Renal pelvis (tissue), 4 donors: ENCODE results near the gene SH3RF3. TPM values are rescaled to one million over a fixed set of nuclear protein-coding genes. Genes with fewer than 3 reads are reported as not detected.

Source experiments
- DNase-seq: peaks from one replicate; pipeline ENCODE4 v3.0.0-alpha.2; 2013
- polyA plus RNA-seq, 3 donors: library from polyadenylated mRNA; unstranded; fragments of 120-200 nt; gene quantifications; one replicate each; pipeline ENCODE4 v1.2.1, GENCODE V29; 2013; ENCODE audit not compliant: insufficient read length in 3 of 3

SH3RF3 gene
- polyA plus RNA-seq, 3 donors, result 3.8 to 5.6 (median 5.6) TPM

DNA sequence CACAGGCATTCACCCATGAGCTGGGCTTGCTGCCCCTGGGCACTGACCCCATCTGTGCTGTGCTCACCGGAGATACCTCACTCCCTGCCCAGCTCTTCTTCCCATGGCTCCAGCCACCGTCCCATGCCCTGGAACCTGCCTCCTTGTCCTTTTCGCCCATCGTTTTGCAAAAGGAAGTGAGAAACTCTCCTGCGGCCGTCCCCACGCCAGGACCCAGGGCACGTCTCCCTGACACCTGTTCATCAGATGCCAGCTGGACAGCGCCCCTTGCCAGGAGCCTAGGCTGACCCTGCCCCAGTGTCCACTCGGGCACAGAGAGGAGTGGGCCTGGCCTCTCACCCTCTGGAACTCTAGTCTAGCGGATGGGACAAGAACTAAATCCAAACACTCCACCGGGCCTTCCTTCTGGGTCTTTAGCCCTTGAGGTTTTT is 246.1 kb downstream of the SH3RF3 start:
- DNase-seq, result no peak

DNA sequence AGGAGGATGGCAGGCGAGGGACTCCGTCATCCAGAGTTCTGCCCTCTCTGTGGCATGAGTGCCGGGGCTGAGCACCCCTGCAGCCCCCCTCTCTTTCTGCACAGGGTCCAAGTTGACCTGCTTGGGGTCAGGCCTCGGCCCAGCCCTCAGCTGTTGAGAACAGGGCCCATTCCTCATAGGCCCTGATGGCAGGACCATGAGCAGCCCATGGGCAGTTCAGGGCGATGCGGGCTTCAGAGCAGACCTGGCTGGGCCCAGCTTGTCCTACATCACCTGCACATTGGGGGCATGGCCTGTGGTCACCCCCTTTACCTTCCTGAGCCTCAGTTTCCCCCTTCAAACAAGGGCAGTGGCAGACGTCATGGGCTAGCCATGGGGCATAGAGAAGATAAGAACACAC is 246.7 kb downstream of the SH3RF3 start:
- DNase-seq, result no peak

DNA sequence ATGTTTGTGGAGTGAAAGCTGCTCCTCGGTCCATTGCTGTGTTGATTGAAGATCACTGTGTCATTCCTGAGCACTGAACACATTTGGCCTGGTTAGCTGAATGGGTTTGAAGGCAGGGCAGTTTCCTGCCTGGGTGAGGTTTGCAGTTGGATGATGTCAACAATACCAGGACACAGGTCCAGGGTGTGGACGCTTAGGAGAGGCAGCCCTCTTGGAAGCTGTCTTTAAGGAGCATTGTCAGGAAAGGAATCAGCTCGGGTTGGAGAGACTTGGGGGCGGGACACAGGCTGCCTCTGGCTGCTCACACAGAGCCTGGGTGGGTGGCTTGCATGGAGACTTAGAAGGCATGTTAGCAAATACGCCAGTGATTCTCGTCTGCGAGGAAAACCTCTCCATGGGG is 247.1 kb downstream of the SH3RF3 start:
- no peak for DNase-seq

DNA sequence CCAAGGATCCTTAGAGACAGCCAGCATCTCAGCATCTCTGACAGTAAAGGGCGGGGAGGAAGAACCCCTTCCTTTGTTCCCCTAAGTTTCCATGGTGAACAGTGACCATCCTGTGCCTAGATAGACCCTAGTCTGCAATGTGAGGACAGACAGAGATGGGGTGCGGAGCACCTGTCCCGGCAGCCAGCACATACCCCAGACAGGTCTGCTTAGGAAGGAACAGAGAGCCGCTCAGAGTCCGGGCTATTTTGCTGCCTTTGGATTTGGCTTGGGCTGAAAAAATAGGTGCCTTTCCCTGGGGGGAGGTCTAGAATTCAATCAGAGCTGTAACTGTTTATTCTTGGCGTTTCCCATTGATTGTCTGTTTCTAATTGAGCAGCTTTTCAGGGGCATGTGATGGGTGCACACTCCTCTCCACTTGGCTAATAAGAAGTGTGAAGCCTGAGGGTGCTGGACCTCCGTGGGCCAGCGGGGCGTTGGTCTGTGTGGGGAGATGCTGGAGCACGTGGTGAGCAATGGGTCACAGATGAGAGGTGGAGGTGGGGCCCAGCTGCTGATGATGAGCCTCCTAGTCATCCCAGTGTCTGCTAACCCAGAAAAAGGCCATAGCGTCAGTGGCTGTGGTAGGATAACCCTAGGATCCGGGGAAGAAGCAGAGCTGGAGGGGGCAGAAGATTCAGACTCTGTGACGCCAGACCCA is 247.9 kb downstream of the SH3RF3 start:
- DNase-seq, result no peak

DNA sequence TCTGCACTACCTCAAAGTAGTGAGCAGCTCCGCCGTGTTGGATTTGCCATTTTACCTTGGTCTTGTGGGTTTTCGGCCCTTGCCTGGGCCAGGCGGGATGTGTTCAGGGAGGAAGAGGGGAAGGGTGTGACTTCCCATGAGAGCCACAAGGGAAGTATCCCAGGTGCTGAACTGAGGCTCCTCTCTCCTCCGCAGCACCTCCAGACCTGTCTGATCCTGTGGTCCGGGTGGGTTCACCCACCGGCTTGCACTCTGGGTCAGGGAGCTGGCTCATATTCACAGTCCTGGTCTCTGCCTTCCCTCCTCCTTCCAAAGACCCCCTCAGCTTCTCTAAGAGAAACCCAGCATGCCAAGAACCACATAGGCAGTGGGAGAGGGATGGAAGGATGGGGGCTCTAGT is 249.0 kb downstream of the SH3RF3 start:
- no peak for DNase-seq

DNA sequence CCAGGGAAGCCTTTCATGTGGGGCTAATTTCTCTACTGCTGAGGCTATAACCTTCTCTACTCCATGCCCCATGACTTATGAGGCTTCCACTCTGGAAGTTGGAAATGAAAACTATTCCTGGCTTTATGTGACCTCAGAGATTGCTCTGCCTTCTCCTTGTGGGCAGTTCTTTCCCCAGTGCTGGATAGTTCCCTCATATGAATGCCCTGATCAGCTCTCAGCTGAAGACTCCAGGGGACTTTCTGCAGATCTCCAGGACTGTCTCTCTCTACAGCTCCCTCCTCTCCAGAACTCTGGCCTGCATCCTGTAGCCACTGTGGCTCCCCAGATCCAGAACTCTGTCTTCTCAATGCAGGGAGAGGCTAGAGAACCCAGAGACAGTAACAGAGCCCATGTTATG is 249.7 kb downstream of the SH3RF3 start:
- DNase-seq, result no peak

DNA sequence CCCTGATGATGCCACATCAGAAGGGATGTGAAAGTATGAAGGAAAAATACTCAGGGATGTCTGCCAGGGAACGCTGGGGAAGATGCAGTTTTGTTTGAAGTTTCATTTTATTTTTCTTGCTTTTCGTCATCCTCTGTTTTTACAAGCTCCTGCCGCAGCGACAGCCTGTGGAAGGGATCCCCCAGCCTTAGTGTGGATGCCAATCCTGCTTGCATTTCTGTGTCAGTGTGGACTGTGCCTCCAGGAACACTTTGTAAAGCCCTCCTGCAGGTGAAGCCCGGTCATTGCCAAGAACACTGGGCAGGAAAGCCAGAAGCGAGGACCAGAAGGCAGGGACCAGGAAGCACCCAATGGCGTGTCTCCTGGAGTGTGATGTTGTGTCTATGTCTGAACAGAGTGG is 250.5 kb downstream of the SH3RF3 start:
- no peak for DNase-seq

DNA sequence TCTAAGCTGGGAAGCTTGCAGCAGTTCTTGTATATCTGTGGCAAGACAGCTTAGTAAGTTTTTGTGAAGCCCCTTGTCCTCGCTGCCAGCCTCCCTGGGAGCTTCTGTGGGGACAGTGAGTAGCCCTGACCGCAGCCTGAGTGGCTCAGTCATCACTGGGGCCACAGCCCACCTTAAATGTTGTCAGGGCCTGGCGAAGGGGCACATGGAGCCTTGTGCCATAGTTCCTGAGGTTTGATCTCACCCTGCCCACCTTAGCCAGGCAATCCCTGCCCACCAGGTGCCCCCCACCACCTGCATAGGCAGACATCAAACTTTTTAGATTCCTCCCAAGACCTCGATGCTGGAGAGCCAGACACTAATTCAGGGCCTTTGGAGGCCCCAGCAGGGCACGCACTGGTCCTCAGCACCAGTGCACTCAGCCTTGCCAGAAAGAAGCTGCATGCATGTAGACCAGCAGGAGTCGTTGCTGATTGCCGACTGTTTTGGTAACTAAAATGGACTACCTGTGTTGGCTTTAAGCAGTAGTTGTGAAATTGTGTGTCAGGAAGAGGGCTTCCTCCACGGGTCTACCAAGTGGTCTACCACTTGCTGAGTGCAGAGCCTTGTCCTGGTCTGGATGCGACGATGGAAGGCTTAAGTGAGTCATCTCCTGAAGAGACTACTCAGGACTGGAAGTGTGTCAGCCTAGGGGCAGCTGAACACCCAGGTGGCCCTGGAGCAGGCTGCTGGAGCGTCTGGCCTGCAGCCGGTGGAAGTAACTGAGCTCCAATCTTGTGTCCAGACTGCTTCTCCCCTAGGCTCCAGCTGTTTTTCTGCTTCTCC is 251.7 kb downstream of the SH3RF3 start:
- no peak for DNase-seq

DNA sequence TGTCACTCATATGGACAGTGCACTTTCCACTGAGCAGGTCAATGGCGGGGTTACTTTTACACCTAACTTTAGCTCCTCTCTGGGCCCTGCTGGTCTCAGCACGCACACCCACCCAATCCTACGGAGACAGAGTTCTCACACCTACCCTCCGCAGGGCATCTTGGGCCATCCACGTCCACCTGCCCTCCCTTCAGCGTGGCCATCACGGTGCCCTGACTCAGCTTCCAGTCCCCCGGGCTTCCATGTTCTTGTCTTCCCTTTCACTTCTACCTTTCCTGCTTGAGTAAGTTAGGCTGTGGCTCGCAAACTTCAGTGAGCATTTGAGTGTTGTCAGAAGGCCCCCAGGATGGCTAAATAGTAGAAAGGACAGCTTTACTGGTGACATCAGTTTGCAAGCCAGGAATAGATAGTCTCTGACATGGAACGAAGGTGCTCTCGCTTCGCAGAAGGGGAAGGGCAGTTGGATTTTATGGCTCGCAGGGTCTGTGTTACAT is 252.4 kb downstream of the SH3RF3 start:
- DNase-seq, result no peak

DNA sequence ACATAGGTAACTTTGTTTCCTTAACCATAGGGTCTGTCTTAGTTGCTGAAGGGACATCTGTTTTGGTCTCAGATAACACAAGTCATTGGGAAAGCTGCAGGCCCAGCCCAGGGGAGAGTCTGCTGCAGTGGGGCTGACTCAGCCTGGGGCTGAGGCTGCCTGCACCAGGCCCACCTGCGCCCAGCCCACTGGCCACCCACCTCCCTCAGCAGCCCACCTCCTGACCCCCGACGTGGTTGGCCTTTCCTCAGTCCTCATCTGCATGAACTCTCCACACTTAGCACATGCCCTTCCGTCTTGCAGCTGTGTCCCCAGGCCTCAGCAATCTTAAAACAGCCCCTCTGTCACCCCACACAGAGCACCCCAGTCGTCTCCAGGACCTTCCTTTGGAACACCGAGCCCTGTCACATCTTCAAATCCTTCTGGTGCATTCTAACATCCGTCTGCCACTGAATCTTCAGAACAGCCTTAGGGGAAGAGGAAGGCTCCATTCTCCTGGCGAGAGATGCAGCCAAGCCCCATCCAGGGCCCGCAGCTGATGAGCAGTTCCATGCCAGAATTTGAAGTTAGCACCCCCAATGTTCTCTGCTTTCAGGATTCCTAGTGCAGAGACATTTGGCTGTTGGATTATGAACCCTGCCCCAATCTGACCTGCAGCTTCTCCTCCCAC is 253.4 kb downstream of the SH3RF3 start:
- no peak for DNase-seq

DNA sequence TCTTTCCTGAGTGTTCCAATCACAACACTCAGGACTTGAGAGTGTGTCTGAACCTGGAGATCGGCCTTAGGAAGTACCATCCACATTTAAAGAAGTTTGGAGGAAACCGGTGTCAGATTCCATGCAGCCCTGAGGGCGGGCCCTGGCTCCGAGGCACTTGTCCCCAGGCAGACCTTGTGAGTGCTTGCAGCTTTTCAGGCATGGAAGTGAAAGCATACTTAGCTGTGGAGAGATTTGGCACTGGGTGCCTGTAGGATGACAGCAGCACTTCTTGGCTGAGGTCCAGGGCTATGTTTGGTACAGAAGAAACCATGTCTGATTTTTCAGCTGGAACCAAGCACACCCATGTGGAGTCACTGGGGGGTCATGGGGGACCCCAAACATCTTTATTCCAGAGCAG is 253.9 kb downstream of the SH3RF3 start:
- peak; percentile 31 for DNase-seq

DNA sequence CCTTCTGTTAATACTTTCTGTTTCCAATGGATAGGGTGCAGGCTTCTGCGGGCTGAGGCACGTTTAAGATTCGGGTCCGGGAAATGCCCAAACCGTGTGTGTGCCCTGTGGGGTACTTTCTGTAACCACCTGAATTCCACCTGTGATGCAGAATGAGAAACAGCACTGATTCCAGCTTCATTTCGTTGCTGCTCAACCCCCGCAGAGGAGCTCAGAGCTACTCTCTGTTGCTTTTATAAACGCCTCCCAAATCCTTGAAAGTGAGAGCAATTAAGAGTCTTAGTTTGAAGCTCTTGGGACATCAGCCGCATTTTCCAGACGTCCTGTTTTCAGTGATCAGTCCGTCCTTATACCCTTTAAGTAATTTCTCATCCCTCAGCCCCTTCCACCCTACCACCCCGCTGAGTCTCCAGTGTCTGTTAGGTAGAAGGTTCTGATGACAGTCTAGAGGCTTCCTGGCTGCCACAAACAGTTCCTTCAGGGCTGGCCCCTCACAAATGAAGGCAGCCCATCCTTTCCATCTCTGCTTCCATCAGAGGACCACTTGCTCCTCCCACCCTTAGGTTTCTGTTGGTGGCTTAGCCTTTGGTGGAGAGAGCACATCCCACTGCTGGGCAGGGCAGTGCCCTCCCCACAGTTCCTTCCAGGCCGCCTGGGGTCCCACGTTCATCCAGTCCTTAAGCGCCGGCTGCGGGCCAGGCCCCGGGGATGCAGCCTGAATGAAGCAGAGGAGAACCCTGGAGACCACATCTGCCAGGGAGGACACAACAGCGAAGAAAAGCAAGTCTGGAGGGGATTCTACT is 254.7 kb downstream of the SH3RF3 start:
- DNase-seq, result no peak

DNA sequence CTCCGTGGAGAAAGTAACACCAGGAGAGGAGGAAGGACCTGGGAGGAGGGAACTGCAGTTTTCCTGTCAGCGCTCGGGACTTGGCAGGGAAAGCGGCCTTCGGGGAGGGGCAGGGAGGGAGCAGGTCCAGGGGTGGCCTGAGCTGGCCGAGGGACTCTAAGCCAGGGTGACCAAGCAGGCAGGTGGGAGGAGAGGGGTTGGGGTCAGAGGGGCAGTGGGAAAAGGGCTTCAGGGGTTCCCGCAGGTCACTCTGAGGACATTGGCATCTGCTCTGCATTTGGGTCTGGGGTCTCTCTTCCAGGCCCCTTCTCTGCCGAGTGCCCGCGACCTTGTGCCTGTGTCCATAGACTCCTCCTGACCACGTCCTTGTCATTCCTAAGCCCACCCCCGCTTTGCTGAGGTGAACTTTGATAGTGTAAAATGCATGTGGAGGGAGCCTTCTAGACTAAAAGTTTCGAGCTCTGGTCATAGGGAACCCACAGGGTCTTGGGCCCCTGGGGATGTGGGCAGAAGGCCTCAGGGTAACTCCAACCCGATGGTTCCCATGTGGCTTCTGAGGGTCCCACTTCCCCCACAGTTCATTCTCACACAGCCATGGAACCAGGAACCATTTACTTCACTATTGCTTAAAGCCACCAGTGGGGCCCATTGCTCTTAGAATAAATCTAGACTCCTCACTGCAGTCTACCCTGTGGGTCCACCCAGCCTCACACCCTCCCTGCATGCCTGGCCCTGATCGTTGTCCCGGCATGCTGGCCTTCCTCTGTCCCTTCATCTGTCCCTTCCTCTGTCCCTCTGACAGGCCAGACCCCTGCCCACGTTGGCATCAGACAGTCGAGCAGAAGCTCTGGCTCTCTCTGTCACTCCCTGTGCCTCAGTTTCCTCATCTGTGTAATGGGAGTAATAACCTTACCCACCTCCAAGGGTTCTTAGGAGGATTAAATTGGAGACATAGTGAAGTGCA is 255.6 kb downstream of the SH3RF3 start:
- DNase-seq, result no peak

DNA sequence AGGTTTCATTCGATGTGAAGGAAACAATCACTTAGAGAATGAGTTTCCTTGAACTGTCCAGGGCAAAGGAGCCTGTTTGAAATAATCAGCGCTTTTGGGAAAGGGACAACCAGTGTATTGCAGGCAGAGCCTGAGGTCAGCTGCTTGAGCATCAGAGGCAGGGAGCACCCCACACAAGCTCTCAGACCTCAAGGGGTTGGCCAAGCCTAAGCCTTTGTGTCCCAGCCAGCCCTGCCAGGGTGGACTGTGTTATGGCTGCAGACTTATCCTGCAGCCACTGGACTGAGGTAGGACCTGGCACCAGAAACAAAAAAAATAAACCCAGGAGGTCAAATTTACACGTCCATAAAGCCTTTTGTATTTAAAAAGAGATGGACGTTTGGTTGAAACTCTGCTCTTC is 256.5 kb downstream of the SH3RF3 start:
- no peak for DNase-seq

DNA sequence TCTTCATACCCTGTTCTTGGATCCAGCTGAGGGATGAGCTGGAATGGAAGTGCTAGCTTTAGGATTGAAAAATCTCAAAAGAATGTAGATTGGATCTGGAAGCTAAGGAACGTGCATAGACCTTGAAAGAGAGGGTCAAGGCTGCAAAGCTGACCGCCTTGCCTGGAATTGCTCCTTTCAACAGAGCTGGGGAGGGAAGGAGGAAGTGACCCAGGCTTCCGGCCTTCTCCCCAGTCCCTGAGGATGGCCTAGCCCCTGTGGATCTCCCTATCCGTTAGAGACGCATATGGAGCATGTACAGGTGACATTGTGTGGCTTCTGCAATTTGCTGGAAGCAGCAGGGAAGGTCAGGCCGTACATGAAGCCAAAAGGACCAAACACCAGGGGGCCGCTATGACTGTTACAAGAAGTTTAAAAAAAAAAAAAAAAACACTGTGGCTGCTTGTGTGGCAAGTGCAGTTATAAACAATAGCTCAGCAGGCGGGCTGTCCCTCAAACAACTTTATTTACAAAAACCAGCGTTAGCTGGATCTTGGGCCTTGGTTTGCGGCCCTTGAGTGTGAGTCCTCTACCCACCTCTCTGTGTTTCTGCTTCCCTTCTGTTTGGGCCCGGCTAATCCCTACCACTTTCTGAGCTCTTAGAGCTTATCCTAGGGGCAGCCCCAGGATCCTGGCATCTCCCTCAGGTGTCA is 257.1 kb downstream of the SH3RF3 start:
- DNase-seq, result no peak

DNA sequence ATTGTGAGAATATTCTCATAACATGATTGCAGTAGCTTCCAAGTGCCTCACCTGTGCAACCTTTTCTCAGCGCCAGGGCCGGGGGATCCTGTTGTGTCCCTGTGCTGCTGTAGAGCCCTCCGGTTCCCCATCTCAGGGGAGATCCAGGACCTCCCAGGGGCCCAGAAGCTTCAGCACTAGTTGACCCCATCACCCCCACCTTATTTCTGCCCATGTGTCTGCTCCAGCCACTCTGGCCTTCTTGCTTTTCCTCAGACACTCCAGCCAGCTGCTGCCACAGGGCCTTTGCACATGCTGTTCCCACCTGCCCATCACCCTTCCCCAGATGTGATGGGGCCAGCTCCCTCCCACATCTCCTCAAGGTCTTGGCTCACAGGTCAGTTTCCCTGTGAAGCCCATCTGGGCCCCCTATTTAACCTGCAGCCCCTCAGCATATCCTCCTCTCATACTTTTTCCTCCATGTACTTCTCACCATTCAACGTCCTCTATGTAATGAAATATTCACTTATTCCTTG is 258.3 kb downstream of the SH3RF3 start:
- DNase-seq, result no peak

DNA sequence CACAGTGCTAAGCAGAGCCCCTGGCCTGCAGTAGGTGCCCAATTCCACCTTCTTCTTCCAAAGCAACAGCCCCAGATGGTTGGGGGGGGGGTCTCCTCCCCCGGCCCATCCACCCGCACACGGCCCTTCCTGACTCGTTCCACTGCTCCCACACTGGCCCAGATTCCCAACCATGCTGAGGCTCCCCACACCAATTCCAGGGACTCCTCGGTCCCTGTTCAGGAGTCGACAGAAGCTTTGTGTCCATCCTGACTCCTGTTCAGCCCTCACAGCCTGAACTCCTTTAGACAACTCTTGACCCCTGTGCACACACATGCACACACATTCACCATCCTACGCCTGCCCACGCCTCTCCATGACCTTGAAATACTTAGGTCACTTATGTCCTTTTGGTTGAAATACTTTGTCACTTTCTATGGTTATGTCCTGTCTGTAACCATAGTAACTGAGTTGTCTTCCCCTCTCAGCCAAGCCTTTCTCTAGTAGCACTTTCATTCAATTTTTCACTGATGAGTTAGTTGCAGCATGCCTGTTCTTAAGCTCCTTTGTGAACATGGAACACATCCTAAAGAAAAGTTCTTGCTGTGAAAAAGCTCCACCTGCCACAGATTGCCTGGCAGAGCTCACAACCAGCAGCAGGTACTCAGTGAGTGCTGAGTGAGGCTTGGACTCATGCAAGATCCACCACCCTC is 258.9 kb downstream of the SH3RF3 start:
- no peak for DNase-seq

DNA sequence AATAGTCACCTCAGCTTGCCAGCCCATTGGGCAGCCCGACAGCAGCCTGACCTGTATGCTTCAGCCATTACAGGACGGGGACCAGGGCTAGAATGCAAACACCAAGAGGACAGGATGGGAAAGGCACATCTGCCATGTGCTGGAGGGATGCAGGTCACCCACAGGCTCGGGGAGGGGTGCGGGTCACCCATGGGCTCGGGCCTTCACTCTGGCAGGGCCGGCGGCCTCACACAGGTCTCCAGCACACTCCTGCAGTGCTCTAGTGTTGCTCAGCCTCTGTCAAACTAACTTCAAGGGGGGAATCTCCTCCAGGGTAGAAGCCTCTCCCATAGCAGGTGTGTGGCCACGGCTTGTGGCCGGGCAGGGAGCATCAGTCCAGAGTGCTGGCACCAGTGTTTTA is 262.2 kb downstream of the SH3RF3 start:
- no peak for DNase-seq

DNA sequence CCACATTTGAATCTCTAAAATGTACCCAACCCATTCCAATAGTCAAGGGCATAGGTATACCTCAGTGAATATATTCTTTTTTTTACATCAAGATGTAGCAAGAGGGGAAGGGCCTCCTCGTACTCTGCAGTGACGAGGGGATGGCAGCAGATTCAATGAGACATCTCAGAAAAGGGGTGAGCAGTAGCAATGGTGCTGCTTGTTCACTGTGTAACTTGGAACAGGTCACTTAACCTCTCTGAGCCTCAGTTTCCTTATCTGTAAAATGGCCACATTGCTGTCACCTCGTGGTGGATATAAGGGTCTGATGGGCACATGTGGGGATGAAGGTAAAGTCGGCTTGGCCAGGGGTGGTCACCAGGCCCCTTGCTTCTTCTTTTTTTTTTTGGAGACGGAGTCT is 263.1 kb downstream of the SH3RF3 start:
- DNase-seq, result no peak
